ENCODE data around the gene DAPK2.

DNA sequence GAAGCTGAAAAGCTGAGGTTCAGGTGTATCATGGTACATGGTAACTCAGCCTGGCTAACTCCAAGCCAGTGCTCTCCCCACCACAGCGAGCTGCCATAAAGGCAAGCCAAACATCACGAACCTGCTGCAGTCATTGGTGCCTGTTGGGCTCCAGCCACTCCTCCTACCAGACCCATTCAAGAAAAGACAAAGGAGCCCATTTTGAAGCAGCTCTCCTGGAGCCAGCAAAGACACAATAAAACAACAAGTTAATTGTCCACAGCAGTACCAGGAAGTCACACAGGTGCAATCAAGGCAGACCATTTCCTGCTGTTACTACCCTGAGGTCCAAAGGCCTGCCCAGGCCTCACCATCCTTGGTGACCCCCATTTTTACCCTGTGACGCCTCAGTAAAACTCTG, 77.6 kb downstream of the DAPK2 start:
- TF ChIP-seq, protein P1, sequence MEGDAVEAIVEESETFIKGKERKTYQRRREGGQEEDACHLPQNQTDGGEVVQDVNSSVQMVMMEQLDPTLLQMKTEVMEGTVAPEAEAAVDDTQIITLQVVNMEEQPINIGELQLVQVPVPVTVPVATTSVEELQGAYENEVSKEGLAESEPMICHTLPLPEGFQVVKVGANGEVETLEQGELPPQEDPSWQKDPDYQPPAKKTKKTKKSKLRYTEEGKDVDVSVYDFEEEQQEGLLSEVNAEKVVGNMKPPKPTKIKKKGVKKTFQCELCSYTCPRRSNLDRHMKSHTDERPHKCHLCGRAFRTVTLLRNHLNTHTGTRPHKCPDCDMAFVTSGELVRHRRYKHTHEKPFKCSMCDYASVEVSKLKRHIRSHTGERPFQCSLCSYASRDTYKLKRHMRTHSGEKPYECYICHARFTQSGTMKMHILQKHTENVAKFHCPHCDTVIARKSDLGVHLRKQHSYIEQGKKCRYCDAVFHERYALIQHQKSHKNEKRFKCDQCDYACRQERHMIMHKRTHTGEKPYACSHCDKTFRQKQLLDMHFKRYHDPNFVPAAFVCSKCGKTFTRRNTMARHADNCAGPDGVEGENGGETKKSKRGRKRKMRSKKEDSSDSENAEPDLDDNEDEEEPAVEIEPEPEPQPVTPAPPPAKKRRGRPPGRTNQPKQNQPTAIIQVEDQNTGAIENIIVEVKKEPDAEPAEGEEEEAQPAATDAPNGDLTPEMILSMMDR (IDR thresholded peaks at IDR 0.05) = no peak
- no peak for TF ChIP-seq POLR2A (IDR thresholded peaks at IDR 0.05)
